ENCODE measurements around the gene GRAP2. TPM values are rescaled to one million over a fixed set of nuclear protein-coding genes. Genes with fewer than 3 reads are reported as not detected.

The GRAP2 gene
- total RNA-seq, 1 donor, result not detected

GRCh38 chr22:39958009-39958711 is 57.3 kb downstream of the GRAP2 start:
- Histone ChIP-seq H4K20me1 (ENCODE audit: insufficient read depth, low read length) (no peaks in the 10 kb centered on the region), H3K4me1 (ENCODE audit: insufficient read depth, low read length) (peaks cover 24% of the 10 kb centered on the region), H3K4me3 (ENCODE audit: insufficient read depth, low read length) (no peak overlapping the region), H3K79me2 (ENCODE audit: insufficient read depth, low read length) (no peaks in the 10 kb centered on the region), H3K4me2 (ENCODE audit: insufficient read depth, low read length) (no peak overlapping the region), H3K36me3 (ENCODE audit: insufficient read depth, low read length) (no peaks in the 10 kb centered on the region), H3K27ac (ENCODE audit: low read depth, low read length) (no peak overlapping the region), H2AFZ (ENCODE audit: low read length) (no peak overlapping the region), H3K9me3 (ENCODE audit: low read depth, low read length) (no peaks in the 10 kb centered on the region), H3K27me3 (ENCODE audit: insufficient read depth, low read length) (no peaks in the 10 kb centered on the region)
- no peak for DNase-seq (ENCODE audit: insufficient read length, low spot score, missing footprints)
- TF ChIP-seq, protein P1, sequence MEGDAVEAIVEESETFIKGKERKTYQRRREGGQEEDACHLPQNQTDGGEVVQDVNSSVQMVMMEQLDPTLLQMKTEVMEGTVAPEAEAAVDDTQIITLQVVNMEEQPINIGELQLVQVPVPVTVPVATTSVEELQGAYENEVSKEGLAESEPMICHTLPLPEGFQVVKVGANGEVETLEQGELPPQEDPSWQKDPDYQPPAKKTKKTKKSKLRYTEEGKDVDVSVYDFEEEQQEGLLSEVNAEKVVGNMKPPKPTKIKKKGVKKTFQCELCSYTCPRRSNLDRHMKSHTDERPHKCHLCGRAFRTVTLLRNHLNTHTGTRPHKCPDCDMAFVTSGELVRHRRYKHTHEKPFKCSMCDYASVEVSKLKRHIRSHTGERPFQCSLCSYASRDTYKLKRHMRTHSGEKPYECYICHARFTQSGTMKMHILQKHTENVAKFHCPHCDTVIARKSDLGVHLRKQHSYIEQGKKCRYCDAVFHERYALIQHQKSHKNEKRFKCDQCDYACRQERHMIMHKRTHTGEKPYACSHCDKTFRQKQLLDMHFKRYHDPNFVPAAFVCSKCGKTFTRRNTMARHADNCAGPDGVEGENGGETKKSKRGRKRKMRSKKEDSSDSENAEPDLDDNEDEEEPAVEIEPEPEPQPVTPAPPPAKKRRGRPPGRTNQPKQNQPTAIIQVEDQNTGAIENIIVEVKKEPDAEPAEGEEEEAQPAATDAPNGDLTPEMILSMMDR (IDR thresholded peaks at IDR 0.05; ENCODE audit: extremely low read depth, low read depth, low read length), result no peak

DNA sequence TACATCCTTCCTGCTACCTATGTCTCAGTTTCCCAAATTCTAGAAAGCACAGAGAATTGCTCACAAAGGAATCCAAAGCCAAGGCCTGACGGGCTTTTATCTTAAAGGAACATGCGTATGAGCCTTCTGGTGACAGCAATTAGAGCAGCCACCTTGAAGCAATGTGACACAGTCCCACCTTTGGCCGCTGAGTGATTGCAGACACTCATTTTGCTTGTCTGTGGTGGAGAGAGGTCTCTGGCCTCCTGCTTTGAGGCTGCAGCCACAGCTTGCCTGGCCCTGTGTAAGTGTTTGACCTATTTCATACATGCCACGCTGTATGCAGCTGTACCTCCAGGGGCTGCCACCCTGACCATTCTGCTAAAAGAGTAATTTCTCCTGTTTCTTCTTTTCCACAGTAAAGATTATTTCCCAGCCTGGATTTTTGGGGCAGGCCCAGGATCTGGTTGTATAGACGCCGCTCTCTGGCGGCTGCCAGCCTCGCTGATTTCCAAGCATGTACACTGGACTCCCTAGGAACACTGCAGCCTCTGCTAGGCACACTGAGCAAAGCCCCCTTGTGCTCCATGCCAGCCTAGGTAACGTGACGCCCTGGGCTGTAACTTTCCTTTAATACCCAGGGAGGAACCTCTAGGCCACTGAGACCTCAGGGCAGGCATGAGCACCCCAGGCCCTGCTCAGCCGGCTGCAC is 58.2 kb downstream of the GRAP2 start:
- Histone ChIP-seq H3K4me1 (ENCODE audit: insufficient read depth, low read length) (peaks cover 24% of the 10 kb centered on the region), H3K4me3 (ENCODE audit: insufficient read depth, low read length) (no peak overlapping the region), H4K20me1 (ENCODE audit: insufficient read depth, low read length) (no peaks in the 10 kb centered on the region), H3K79me2 (ENCODE audit: insufficient read depth, low read length) (no peaks in the 10 kb centered on the region), H3K27ac (ENCODE audit: low read depth, low read length) (no peak overlapping the region), H3K9me3 (ENCODE audit: low read depth, low read length) (no peaks in the 10 kb centered on the region), H2AFZ (ENCODE audit: low read length) (peak overlapping the region; percentile 84), H3K4me2 (ENCODE audit: insufficient read depth, low read length) (no peak overlapping the region), H3K36me3 (ENCODE audit: insufficient read depth, low read length) (no peaks in the 10 kb centered on the region), H3K27me3 (ENCODE audit: insufficient read depth, low read length) (no peaks in the 10 kb centered on the region)
- DNase-seq (ENCODE audit: insufficient read length, low spot score, missing footprints), result no peak
- TF ChIP-seq, protein P1 (IDR thresholded peaks at IDR 0.05; ENCODE audit: extremely low read depth, low read depth, low read length), result no peak

- no peaks in the 10 kb centered on the region for H3K79me2 ChIP-seq (ENCODE audit: insufficient read depth, low read length)
- DNase-seq (ENCODE audit: insufficient read length, low spot score, missing footprints), result peak; percentile 87
- H3K4me1 ChIP-seq (ENCODE audit: insufficient read depth, low read length), result peaks cover 24% of the 10 kb centered on the region
- H3K4me3 ChIP-seq (ENCODE audit: insufficient read depth, low read length), result peak within 1 kb of the TSS; percentile 14
- peak within 1 kb of the TSS; percentile 68 for H3K27ac ChIP-seq (ENCODE audit: low read depth, low read length)
- no peaks in the 10 kb centered on the region for H3K36me3 ChIP-seq (ENCODE audit: insufficient read depth, low read length)
- peak within 1 kb of the TSS; percentile 84 for H2AFZ ChIP-seq (ENCODE audit: low read length)
- H3K27me3 ChIP-seq (ENCODE audit: insufficient read depth, low read length), result no peaks in the 10 kb centered on the region
- no peaks in the 10 kb centered on the region for H4K20me1 ChIP-seq (ENCODE audit: insufficient read depth, low read length)
- H3K9me3 ChIP-seq (ENCODE audit: low read depth, low read length), result no peaks in the 10 kb centered on the region
- peak within 1 kb of the TSS; percentile 72 for H3K4me2 ChIP-seq (ENCODE audit: insufficient read depth, low read length)
- TF ChIP-seq, protein P1 (IDR thresholded peaks at IDR 0.05; ENCODE audit: extremely low read depth, low read depth, low read length), result peak; percentile 20
These were observed 59.0 kb downstream of the GRAP2 start, which contains the start of gene TMA7B for GRCh38 chr22:39959640-39960447. Gene TMA7B, plus strand, starts transcription at chr22:39960397. Its CDS starts 3,978 bp downstream, at chr22:39964375.
